ENCODE data around the gene MARCHF10. TPM values are rescaled to one million over a fixed set of nuclear protein-coding genes. Genes with fewer than 3 reads are reported as not detected.

MARCHF10 gene
- total and polyA plus RNA-seq, 9 of the 15 experiments (the other 6 are each of a cell fraction or from before 2014, with no cell fraction given), result not detected

GRCh38 chr17:62718429-62718828, 89.7 kb downstream of the MARCHF10 start:
- no peak overlapping the region for H2AFZ ChIP-seq (ENCODE audit: low read depth, low read length)
- no peak for ATAC-seq

GRCh38 chr17:62717889-62718288, 90.2 kb downstream of the MARCHF10 start:
- peaks cover 2 to 9% of the 10 kb centered on the region in 2 experiments; a peak in 3 of 5 replicates for H3K4me1 ChIP-seq (replicated peaks in 1 of 2; ENCODE audit: control insufficient read depth in 2 of 2, insufficient read depth in 2 of 2, low read length in 2 of 2)
- 22% methylated on average over 8 of the region's 8 CpGs for WGBS (ENCODE audit: insufficient coverage, low coverage, missing lambda C conversion rate)
- intact Hi-C loops (cut with micrococcal nuclease) (no loop called here), in situ Hi-C loops (cut with MboI) (loop anchor here (25.0 kb wide), 1 partner anchor 244 kb away; the partner anchor contains the start of gene TANC2)
- no peak for FAIRE-seq
- no peaks in the 10 kb centered on the region for H3K9me3 ChIP-seq (replicated peaks; ENCODE audit: control insufficient read depth, insufficient read depth, low read depth, low read length)
- H3K27me3 ChIP-seq (ENCODE audit: control insufficient read depth in 2 of 2, insufficient read depth in 2 of 2, low read length in 2 of 2), result peaks cover 9 to 51% of the 10 kb centered on the region in 2 experiments; a peak in 4 of 5 replicates
- H3K4me3 ChIP-seq, result no peak overlapping the region
- no peaks in the 10 kb centered on the region for H3K79me2 ChIP-seq (ENCODE audit: control insufficient read depth, insufficient read depth, low read length)
- no peaks in the 10 kb centered on the region for H3K9me1 ChIP-seq (ENCODE audit: control insufficient read depth, insufficient read depth, low read length)
- ATAC-seq, result no peak
- ChIA-PET POLR2A (interaction anchor here (0.6 to 0.9 kb wide), 2 partner anchors 38 to 437 kb away, joined by 3 read pairs; no protein-coding TSS in a partner anchor), CTCF (ENCODE audit: low intra/inter-chr PET ratio) (no interaction called here)
- no peak overlapping the region for H3K27ac ChIP-seq (ENCODE audit: extremely low read depth, low read depth, low read length)
- H3K36me3 ChIP-seq (ENCODE audit: control insufficient read depth, insufficient read depth, low read length), result no peaks in the 10 kb centered on the region
- BruUV-seq (replicated peaks), result no TSS peak
- H3K9ac ChIP-seq (ENCODE audit: insufficient read depth in 1 of 2, low read depth in 2 of 2, low read length in 2 of 2), result no peak overlapping the region
- H2AFZ ChIP-seq (ENCODE audit: low read depth, low read length), result no peak overlapping the region
- no peak overlapping the region for H3K4me2 ChIP-seq (ENCODE audit: insufficient read depth, low read length)
- no peak for DNase-seq (ENCODE audit: extremely low read depth in 1 of 4, low spot score in 3 of 4)
- no peaks in the 10 kb centered on the region for H4K20me1 ChIP-seq (replicated peaks; ENCODE audit: control insufficient read depth, insufficient read depth, low read length)
- TF ChIP-seq FOS (IDR thresholded peaks at IDR 0.05; ENCODE audit: extremely low read depth, insufficient read length) (no peak), ZNF124 (CRISPR knock-in tag; IDR thresholded peaks at IDR 0.05) (no peak), TAF15 (IDR thresholded peaks at IDR 0.05; ENCODE audit: low read depth, low read length) (no peak), CTBP1 (IDR thresholded peaks at IDR 0.05; ENCODE audit: borderline replicate concordance) (no peak), HMG20A (CRISPR knock-in tag; conservative IDR thresholded peaks at IDR 0.05) (no peak), ZNF408 (CRISPR knock-in tag; IDR thresholded peaks at IDR 0.05; ENCODE audit: low read depth) (no peak), MXI1 (IDR thresholded peaks at IDR 0.05; ENCODE audit: low read depth, low read length) (no peak)

More at GRCh38 chr17:62718429-62718828, 89.7 kb downstream of the MARCHF10 start:
- no peaks in the 10 kb centered on the region for H3K36me3 ChIP-seq (ENCODE audit: control insufficient read depth, insufficient read depth, low read length)
- H3K4me3 ChIP-seq, result no peak overlapping the region
- H3K27me3 ChIP-seq (ENCODE audit: control insufficient read depth in 2 of 2, insufficient read depth in 2 of 2, low read length in 2 of 2), result peaks cover 7 to 46% of the 10 kb centered on the region in 2 experiments; a peak in 4 of 5 replicates
- TF ChIP-seq PHB2 (IDR thresholded peaks at IDR 0.05; ENCODE audit: low read depth), result no peak
- no peaks in the 10 kb centered on the region for H3K9me3 ChIP-seq (replicated peaks; ENCODE audit: control insufficient read depth, insufficient read depth, low read depth, low read length)
- H4K20me1 ChIP-seq (replicated peaks; ENCODE audit: control insufficient read depth, insufficient read depth, low read length), result no peaks in the 10 kb centered on the region
- DNase-seq (ENCODE audit: extremely low read depth in 1 of 4, low spot score in 3 of 4) (no peak), FAIRE-seq (no peak)
- no peak overlapping the region for H3K4me2 ChIP-seq (ENCODE audit: insufficient read depth, low read length)
- peaks cover 2 to 9% of the 10 kb centered on the region in 2 experiments; a peak in 3 of 5 replicates for H3K4me1 ChIP-seq (replicated peaks in 1 of 2; ENCODE audit: control insufficient read depth in 2 of 2, insufficient read depth in 2 of 2, low read length in 2 of 2)
- no TSS peak for BruUV-seq (replicated peaks)
- H3K79me2 ChIP-seq (ENCODE audit: control insufficient read depth, insufficient read depth, low read length), result no peaks in the 10 kb centered on the region
- H3K9ac ChIP-seq (ENCODE audit: insufficient read depth in 1 of 2, low read depth in 2 of 2, low read length in 2 of 2), result no peak overlapping the region
- no peaks in the 10 kb centered on the region for H3K9me1 ChIP-seq (ENCODE audit: control insufficient read depth, insufficient read depth, low read length)
- ChIA-PET CTCF (ENCODE audit: low intra/inter-chr PET ratio) (no interaction called here), POLR2A (interaction anchor here (0.9 kb wide), 1 partner anchor 437 kb away, joined by 3 read pairs; no protein-coding TSS in a partner anchor)
- H3K27ac ChIP-seq (ENCODE audit: extremely low read depth, low read depth, low read length), result no peak overlapping the region
- 2% methylated on average over 11 of the region's 11 CpGs for WGBS (ENCODE audit: insufficient coverage, low coverage, missing lambda C conversion rate)
- in situ Hi-C loops (cut with MboI), result loop anchor here (25.0 kb wide), 1 partner anchor 244 kb away; the partner anchor contains the start of gene TANC2
- intact Hi-C loops (cut with micrococcal nuclease), result no loop called here

Data from K562 (cell line).